ENCODE data around the gene TGFB1.
"Not testable (repeated sequence)": the region's sequence is repeated elsewhere in the genome, so short reads cannot be mapped to it uniquely, and the experiment has no call there.

TGFB1 gene

DNA sequence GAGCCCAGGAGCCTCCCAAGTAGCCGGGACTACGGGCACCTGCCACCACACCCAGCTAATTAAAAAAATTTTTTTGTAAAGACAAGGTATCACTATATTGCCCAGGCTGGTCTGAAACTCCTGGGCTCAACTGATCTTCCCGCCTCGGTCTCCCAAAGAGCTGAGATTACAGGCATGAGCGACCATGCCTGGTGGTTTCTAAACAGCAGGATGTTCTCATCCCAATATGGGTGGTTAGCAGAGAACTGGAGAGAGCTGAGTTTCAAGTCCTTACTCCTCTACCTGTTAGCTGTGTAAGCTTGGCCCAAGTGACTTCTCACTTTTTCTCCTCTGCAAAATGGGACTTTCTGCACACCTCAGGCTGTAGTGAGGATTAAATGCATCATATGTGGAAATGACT, 30.6 kb upstream of the TGFB1 start:
- H3K4me3 ChIP-seq (ENCODE audit: control insufficient read depth, low read depth, low read length): no peak overlapping the region
- DNase-seq (ENCODE audit: low read depth): no peak
- TF ChIP-seq, protein P1, sequence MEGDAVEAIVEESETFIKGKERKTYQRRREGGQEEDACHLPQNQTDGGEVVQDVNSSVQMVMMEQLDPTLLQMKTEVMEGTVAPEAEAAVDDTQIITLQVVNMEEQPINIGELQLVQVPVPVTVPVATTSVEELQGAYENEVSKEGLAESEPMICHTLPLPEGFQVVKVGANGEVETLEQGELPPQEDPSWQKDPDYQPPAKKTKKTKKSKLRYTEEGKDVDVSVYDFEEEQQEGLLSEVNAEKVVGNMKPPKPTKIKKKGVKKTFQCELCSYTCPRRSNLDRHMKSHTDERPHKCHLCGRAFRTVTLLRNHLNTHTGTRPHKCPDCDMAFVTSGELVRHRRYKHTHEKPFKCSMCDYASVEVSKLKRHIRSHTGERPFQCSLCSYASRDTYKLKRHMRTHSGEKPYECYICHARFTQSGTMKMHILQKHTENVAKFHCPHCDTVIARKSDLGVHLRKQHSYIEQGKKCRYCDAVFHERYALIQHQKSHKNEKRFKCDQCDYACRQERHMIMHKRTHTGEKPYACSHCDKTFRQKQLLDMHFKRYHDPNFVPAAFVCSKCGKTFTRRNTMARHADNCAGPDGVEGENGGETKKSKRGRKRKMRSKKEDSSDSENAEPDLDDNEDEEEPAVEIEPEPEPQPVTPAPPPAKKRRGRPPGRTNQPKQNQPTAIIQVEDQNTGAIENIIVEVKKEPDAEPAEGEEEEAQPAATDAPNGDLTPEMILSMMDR (IDR thresholded peaks at IDR 0.05; ENCODE audit: control insufficient read depth, insufficient read depth, low read depth, low read length, missing control alignments): no peak

DNA sequence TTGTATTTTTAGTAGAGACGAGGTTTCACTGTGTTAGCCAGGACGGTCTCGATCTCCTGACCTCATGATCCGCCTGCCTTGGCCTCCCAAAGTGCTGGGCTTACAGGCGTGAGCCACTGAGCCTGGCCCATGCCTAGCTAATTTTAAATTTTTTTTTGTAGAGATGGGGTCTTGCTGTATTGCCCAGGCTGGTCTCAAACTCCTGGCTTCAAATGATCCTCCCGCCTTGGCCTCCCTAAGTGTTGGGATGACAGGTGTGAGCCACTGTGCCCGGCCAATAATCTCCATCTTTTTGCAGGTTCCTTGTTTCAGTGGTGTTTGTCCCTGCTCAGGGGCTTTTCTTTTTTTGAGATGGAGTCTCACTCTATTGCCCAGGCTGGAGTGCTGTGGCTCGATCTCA, 27.8 kb upstream of the TGFB1 start:
- H3K4me3 ChIP-seq (ENCODE audit: control insufficient read depth, low read depth, low read length); DNase-seq (ENCODE audit: low read depth): not testable (repeated sequence)

DNA sequence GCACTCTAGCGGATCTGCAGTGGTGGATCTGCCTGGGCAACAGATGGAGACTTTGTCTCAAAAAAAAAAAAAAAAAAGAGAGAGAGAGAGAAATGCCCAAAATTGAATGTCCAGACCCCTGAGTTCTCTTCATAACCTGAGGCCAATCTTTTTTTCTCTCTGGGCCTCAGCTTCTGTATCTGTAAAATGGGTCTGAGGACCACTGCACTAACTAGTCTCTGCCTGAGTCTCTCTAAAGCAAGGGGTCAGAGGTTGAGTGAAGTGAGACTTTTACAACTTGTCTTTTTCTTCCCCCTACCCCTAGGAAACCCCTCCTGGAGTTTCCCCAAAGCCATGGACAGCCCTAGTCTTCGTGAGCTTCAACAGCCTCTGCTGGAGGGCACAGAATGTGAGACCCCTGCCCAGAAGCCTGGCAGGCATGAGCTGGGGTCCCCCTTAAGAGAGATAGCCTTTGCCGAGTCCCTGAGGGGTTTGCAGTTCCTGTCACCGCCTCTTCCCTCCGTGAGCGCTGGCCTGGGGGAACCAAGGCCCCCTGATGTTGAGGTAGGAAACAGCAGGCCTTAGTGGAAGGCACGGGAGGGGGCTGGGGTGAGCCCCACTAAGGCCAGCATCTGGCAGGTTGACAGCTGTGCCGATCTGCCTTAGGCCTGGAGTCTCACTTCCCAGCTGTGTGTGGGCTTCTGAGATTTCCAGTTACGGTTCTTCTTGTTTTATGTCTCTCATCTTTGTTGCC, 24.4 kb upstream of the TGFB1 start:
- H3K4me3 ChIP-seq (ENCODE audit: control insufficient read depth, low read depth, low read length): no peak overlapping the region
- TF ChIP-seq, protein P1 (IDR thresholded peaks at IDR 0.05; ENCODE audit: control insufficient read depth, insufficient read depth, low read depth, low read length, missing control alignments): no peak
- no peak for DNase-seq (ENCODE audit: low read depth)

DNA sequence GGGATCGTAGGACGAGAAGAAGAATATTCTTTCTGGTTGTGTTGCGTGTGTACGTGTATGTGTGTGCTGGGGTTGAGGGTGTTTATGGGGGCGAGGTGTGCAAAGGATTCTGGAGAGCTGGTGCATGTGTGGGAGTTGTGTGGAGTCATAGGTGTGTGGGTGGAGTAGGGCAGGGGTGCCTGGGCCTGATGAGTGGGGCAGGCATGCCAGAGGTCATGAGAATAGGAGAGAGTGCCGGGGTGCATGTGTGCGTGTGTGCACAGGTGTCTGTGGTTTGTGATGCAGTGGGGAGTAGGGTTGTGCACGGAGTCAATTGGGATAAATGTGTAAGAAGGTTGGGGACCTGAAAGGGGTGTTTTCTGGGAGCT, 23.3 kb upstream of the TGFB1 start:
- TF ChIP-seq, protein P1 (IDR thresholded peaks at IDR 0.05; ENCODE audit: control insufficient read depth, insufficient read depth, low read depth, low read length, missing control alignments): no peak
- no peak for DNase-seq (ENCODE audit: low read depth)
- H3K4me3 ChIP-seq (ENCODE audit: control insufficient read depth, low read depth, low read length): peak overlapping the region; percentile 47

DNA sequence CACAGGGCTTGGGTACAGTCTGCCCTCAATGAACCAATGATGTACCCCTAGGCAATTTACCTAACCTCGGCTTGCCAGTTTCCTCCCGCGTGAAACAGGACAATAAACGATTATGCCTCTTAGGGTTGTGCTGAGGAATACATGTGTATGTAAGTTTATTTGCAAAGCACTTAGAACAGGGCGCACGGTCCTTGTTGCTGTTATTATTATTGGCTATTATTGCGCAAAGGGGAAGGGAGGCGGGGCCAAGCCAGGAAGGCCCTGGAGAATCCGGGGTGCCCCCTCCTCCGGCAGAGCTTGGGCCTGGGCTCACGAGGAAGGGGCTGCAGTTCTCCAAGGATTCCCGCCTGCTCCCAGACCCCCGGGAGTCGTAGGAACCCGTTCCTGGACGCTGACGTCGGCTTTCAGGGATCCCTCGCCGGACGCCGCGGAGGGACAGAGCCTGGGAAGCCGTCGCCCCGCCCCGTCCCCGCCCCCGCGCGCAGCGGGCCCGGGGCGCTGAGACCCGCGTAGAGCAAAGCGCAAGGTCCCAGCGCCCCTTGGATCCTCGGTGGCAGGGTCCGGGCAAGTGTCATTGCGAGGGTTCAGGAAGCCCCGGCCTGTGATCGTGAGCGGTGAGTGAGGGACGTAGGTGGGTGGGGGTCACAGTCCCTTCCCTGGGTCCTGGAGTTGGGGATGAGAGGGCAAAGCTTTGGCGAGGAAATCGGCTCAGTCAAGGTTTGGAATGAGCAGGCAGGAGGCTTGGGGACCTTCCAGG, 22.7 kb upstream of the TGFB1 start, which contains the start of gene TMEM91:
Gene TMEM91, plus strand, starts transcription at position 293 of the 757 bp plus-strand sequence. CDS start 1,777 bp downstream, outside the sequence.
- H3K4me3 ChIP-seq (ENCODE audit: control insufficient read depth, low read depth, low read length): peak within 1 kb of the TSS; percentile 47
- DNase-seq (ENCODE audit: low read depth): no peak
- TF ChIP-seq, protein P1 (IDR thresholded peaks at IDR 0.05; ENCODE audit: control insufficient read depth, insufficient read depth, low read depth, low read length, missing control alignments): no peak

DNA sequence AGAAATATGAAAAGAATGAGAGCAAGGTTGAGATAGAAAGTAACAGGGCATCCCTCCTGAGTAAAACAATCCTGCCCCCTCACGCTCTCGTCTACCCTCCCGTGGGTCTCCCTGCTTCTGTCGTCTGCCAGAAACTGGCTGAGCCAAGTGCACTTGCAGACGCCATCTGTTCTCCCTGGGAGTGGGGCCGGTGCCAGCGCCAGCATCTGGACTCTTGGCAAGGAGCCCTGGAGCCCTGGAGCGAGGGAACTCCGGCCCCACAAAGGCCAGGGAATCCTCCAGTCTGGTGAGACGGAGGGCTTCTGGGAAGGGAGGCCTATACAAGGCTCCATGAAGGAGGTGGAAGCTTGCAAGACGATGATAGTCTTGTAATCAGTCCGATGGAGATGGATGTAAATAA, 20.3 kb upstream of the TGFB1 start:
- DNase-seq (ENCODE audit: low read depth): peak; percentile 55
- H3K4me3 ChIP-seq (ENCODE audit: control insufficient read depth, low read depth, low read length): no peak overlapping the region
- TF ChIP-seq, protein P1 (IDR thresholded peaks at IDR 0.05; ENCODE audit: control insufficient read depth, insufficient read depth, low read depth, low read length, missing control alignments): no peak

DNA sequence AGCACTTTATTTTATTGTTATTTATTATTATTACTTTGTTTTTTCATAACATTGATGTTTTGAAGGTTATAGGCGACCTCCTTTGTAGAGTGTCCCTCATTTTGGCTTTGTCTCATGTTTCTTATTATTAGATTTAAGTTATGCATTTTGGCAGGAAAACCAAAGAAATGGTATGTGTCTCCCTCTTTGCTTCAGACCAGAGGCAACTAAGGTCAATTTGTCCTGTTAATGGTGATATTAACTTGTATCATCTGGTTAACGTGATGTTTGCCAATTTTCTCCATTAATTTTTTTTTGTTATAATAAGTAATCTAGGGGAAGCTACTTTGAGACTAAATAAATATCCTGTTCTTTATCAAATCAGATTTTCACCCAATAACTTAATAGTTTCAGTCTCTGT, 18.8 kb upstream of the TGFB1 start:
- H3K4me3 ChIP-seq (ENCODE audit: control insufficient read depth, low read depth, low read length): no peak overlapping the region
- DNase-seq (ENCODE audit: low read depth): no peak
- TF ChIP-seq, protein P1 (IDR thresholded peaks at IDR 0.05; ENCODE audit: control insufficient read depth, insufficient read depth, low read depth, low read length, missing control alignments): no peak

All from AG09309 (cell line).